ENCODE results near the gene PRIMPOL.

GRCh38 chr4:184636897-184637296, 12.6 kb upstream of the PRIMPOL start:
- TF ChIP-seq POLR2A (IDR thresholded peaks at IDR 0.05) (no peak), CTCF (IDR thresholded peaks at IDR 0.05) (no peak)

Measured in Peyer's patch (tissue), 4 donors.